ENCODE results near the gene KRTAP19-1. TPM values are rescaled to one million over a fixed set of nuclear protein-coding genes. Genes with fewer than 3 reads are reported as not detected.
A peak's percentile ranks its signal among the peaks of the same experiment; 100 is the strongest.
"Not testable (repeated sequence)": the region's sequence is repeated elsewhere in the genome, so short reads cannot be mapped to it uniquely, and the experiment has no call there.

Gene KRTAP19-1
- polyA plus RNA-seq (ENCODE audit: insufficient read length), result not detected

DNA sequence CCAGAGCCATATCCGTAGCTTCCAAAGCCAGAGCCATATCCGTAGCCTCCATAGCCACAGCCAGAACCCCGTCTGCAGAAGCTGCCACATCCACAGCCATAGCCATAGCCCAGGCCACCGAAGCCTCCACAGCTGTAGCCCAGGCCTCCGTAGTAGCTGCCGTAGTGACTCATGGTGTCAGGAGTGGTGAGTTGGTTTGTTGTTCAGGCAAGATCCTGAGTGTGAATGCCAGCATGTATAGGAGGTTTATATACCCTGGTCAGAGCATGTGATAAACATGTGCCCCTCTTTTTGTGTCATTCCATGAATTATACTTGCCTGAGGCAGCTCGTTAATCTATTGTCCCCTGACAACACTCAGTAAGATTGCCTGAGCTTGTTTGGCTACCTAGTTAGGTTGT is at the start of gene KRTAP19-1:
KRTAP19-1 (minus strand) TSS at position 223 of the 400 bp plus-strand sequence; CDS start at position 173, 50 bp downstream.
- DNase-seq, result no peak

DNA sequence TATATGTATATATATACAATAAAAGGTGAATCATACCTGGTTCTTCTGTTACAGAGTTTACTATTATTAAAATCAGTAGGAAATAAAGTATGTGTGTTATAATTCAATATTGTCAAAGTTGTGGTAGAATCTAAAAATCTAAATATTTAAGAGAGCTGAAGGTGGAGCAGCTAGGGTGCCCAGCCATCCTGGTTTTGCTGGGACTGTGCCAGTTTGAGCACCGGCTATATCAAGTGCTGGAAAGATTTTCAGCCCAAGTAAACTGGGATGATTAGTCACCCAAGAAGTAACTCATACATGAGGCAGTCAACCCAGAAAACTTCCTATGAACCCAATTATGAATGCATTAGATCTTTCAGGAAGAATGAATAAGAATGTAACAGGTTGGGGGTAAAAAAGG is 38.7 kb upstream of the KRTAP19-1 start:
- no peak for DNase-seq

DNA sequence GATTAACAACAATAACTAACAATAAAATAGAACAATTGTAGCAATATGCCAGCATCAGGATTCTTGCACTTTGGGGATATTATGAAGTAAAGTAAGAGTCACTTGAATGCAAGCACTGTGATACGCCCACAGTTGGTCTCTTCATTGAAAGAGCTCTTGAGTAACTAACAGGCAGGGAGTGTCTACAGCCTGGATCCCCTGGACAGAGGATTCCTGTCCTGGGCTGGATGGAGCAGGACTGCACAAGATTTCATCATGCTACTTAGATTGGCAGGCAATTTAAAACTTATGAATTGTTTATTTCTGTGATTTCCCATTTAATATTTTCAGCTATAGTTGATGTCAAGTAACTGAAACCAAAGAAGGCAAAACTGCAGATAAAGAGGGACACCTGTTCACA is 35.5 kb upstream of the KRTAP19-1 start:
- DNase-seq, result no peak

DNA sequence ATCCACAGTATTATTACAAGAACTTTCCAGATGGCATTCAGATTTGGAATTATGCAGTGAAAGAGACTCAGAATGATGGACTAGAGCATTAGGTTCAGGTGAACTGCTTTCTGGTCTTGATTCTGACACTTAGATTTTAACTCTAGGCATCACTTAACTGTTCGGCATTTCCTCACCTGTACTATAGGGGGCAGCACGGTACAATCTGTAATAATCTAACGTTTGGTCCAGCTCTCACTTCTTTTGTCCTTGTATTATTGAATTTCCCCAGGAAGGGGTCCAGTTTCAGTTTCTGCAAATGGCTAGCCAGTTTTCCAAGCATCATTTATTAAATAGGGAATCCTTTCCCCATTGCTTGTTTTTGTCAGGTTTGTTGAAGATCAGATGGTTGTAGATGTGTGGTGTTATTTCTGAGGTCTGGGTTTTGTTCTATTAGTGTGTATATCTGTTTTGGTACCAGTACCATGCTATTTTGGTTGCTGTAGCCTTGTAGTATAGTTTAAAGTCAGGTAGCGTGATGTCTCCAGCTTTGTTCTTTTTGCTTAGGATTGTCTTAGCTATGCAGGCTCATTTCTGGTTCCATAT is 25.5 kb upstream of the KRTAP19-1 start:
- not testable (repeated sequence) for DNase-seq

DNA sequence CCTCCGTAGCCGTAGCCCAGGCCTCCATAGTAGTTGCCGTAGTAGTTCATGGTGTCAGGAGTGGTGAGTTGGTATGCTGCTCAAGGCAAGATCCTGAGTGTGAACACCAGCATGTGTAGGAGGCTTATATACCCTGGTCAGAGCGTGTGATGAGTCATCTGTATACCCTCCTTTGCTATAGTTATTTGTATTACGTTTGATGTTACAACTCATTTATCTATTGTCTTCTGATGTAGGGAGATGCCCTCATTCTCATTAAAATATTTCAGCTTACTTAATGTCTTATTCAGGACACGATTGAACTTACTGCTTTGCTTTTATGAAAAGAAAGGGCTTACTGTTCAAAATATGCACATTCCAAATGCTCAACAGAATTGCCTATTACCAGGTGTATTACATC is 21.9 kb upstream of the KRTAP19-1 start, which contains the start of gene KRTAP19-5:
KRTAP19-5 (minus strand) TSS at position 101 of the 400 bp plus-strand sequence; CDS start at position 50, 51 bp downstream.
- DNase-seq, result no peak

DNA sequence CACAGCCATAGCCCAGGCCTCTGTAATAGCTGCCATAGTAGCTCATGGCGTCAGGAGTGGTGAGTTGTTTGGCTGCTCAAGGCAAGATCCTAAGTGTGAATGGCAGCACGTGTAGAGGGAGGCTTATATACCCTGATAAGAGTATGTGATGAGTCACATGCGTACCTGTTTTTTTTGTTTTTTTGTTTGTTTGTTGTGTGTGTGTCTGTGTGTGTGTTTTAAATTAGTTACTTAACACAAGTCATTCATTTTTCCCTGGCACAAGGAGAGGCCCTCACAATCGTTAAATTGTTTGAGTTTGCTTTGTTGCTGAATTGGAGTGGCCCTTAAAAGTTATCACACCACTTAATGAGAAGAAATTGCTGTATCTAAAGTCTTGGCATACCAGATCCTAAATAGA is 16.9 kb upstream of the KRTAP19-1 start, which contains the start of gene KRTAP19-4:
KRTAP19-4 (minus strand) TSS at position 101 of the 400 bp plus-strand sequence; CDS start at position 46, 55 bp downstream.
- no peak for DNase-seq

DNA sequence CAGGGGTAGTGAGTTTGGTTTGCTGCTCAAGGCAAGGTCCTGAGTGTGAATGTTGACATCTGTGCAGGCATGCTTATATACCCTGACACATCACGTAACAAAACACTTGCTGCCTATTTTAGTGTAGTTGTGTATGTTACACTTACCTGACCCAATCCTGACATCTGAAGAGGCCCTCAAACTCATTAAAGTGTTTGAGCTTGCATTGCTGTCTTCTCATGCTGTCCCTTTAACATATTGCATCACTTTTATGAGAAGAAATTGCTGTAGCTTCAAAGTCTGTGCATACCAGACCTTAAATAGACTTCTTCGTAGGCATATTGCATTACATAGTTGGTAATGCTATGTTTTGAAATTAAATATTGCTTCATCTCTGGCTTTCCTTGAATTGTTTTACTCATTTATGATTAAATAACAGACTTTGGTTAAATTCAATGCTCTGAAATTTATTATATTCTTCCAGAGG is 11.8 kb upstream of the KRTAP19-1 start, which contains the start of gene KRTAP19-3:
KRTAP19-3 (minus strand) TSS at position 51 of the 466 bp plus-strand sequence. CDS start 56 bp downstream, outside the sequence.
- no peak for DNase-seq

DNA sequence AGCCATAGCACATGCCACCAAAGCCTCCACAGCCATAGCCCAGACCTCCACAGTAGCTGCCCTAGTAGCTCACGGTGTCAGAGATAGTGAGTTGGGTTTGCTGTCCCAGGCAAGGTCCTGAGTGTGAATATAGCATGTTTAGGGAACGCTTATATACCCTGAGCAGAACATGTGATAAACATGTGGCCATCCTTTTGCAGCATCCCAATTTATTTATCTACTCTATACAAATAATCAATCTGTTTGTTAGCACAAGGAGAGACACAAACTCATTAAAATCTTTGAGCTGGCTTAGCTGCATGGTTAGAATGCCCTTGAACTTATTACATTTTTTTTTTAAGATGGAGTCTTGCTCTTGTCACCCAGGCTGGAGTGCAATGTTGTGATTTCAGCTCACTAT is 7.2 kb upstream of the KRTAP19-1 start, which contains the start of gene KRTAP19-2:
KRTAP19-2 (minus strand) TSS at position 101 of the 400 bp plus-strand sequence; CDS start at position 13, 88 bp downstream.
- no peak for DNase-seq

DNA sequence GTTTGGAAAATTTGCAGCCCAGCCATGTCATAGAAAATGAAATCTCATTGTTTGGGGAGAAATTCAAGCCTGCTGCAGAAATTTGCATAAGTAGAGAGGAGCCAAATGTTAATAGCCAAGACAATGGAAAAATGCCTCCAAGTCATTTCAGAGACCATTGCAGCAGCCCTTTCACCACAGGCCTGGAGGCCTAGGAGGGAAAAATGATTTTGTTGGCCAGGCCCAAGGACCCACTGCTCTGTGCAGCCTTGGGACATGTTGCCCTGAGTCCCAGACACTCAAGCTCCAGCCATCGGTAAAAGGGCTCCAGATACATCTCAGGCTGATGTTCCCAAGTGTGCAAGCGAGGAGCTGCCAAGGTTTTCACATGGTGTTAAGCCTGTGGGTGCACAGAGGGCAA is 6.0 kb upstream of the KRTAP19-1 start:
- DNase-seq, result no peak

DNA sequence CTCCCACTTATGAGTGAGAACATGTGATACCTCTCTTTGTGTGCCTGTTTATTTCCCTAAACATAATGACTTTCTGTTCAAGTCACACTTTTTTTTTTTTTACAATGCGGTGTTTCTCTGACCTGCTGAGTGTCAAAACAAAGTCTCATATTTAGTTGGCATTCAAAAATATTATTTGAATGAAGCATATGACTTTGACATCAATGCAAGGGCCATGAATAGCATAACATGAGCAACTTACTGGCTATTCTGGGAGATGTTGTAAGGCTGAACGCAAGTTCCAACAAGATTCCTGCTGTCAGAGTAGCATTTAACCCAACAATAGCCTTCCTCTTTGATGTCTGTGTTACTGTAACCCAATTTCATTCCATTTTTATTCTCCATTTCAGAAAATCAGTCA is 2.0 kb upstream of the KRTAP19-1 start:
- no peak for DNase-seq

DNA sequence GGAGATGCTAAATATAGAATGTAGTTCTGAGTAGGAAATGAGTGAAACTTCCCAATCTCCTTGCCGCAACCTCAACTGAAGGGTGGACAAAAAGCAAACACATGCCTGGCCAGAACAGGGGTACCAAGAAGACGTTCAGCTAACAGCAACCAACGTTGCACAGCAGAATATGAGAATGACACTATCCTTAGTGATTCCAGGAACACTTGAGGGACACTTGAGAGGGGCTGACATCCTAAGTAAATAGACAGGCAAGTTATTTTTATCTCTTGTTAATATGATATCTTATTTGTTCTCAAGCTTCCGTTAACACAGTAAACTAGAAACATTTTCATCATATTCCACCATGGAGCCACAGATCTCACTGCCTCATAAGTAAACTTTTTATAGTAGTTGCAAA is 908 bp downstream of the KRTAP19-1 start:
- DNase-seq, result no peak

DNA sequence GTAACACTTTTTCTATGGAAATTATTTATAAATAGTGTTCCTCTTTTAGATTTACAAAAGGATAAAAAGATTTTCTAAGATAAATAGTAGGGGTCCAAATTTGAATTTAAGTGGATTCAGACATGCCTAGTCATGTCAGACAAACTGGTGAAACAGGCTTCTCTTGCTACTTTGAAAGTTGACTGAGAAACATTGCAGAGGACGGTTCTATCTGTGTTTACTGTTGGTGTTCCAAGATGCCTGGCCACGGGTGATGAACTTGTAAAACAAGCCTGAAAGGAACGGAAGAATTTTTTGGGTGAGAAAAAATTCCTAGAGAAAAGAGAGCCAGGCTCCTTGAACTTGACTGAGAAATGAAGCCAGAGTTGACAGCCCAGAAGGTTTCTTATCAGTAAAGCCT is 2.2 kb downstream of the KRTAP19-1 start:
- no peak for DNase-seq

DNA sequence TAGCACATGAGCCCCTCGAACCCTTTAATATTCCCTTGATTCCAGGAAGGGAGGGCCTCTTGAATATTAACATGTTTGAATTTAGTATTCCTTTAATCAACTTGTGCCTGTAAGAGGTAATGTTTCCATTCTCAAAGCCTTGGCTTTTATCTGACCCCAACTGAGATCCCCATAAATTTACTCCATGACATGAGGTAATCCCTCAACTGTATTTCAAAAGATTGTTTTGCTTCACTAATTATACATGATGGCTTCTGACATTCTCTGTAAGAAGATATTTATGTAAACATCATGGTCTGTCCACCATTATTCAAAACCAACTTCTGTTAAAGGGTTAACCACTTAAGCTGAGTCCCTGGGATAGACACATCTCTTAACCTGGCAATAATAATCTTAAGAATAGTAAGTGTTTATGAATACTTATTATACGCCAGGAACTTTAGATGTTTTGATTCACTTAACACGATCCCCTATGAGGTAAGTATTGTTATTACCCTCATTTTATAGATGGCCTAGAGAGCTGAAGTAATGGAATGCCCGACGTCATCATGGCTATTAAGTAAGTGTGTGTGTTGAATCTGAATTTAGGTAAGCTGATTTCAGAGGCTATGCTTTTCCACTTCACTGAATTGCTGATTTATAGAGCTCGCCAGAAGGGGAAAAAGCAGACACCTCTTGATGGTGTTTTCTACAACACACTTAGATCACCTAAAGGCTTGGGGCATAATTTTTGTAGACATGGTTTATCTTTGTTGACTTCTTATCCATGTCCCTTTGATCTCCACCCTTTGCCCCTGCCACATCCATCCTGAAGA is 11.1 kb downstream of the KRTAP19-1 start:
- no peak for DNase-seq

DNA sequence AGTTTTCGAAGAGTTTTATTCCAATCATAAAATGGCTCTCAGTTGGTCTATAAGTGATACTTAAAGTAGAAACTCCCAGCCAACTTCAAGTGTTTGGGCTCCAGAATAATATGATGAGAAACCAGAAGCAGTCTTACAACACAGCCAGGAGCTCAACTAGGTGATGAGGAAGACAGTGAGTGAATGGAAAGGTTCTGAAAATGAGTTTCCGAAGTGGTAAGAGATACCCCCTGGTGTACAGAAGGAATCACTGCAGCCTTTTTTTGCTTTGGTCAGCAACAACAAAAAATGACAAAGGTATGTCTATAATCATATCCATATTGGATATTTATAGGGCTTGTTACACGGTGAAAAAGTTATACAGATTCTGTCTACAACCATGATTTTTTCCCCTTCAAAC is 16.5 kb downstream of the KRTAP19-1 start:
- no peak for DNase-seq

DNA sequence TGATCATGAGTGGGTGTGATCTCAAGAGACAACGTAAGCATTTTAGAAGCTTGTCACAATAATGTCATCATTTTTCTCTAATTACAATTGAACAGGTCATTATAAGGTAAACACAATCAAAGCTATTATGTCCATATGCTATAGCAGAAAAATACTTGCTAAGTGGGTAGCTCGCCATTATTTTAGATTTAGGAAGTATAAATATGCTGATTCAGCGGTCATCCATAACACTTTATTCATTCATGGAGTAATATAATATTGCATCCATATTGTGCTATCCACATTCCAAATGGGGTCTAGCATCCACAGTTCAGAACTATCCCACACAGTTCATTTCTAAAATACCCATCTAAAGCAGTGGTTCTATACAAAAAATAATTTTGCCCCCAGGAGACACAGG is 31.7 kb downstream of the KRTAP19-1 start:
- DNase-seq, result no peak

DNA sequence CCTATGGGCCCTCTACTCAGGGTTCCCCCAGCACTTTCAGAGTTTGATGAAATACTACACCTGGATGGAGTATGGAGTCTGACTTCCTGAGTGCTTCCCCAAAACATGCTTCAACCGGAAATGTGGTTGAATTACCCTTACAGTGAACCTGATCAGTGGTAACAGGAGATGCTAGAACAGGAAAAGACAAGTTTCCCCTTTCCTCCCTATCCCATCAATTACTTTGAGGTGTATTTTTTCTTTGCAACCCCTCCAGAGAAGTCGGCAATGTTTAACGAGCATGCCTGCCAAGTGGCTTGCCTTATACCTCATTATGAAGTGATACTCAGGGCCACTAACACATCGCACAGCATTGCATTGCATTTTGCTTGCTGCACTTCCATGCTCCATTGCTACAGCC is 33.1 kb downstream of the KRTAP19-1 start:
- no peak for DNase-seq

DNA sequence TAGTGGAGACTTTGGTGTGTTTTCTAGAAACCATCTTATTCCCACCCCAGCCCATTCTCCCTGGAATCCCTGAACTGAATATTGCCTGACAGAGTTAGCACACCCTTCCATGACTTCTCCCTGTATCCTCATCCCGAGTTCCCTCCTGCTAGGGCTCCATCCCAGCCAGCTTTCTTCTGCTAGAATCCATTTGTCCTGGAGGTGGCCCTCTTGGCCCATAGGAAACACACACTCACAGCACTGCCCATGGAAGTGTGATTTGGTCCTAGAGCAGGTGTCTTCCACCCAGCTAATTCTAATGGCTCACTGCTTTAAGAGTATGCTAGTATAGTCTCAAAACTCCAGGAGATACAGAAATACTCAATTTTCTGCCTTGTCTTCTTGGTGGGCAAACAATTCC is 36.0 kb downstream of the KRTAP19-1 start:
- no peak for DNase-seq

DNA sequence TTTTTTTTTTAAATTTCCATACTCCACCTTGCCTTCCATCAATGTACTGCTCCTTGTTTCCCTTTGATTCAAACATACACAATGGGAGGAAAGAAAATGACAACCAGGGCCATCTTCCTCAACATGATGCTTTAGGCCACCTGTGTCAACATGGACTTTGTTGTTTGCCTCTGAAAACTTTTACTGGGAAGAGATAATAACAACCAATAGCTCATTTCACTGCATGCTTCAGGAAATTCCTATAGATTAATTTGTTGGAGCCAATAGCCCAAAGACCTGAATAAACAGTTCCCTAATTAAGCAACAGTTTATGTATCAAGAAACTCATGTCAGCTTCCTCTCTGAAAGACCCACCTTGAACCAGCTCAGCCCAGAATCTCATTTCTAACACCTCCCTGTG is 36.9 kb downstream of the KRTAP19-1 start:
- DNase-seq, result no peak

DNA sequence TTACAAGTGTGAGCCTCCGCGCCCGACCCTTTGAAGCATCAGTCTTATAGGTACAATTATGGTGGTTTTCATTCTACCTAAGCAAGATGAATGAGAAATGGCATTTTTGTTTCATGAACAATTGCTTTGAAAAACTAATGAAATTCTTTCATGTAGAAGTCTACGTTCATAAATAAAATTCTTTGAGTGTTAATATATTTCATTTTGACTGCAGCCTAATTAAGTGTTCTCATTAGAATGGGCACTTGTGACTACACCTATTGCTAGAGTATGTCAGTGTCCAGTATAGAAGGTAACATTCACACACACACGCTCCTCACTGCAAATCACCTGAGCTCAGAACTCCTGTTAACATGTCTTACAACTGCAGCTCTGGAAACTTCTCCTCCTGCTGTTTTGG is 40.2 kb downstream of the KRTAP19-1 start, which contains the start of gene KRTAP15-1:
KRTAP15-1 (plus strand) TSS at position 301 of the 400 bp plus-strand sequence; CDS start at position 354, 53 bp downstream.
- no peak for DNase-seq

DNA sequence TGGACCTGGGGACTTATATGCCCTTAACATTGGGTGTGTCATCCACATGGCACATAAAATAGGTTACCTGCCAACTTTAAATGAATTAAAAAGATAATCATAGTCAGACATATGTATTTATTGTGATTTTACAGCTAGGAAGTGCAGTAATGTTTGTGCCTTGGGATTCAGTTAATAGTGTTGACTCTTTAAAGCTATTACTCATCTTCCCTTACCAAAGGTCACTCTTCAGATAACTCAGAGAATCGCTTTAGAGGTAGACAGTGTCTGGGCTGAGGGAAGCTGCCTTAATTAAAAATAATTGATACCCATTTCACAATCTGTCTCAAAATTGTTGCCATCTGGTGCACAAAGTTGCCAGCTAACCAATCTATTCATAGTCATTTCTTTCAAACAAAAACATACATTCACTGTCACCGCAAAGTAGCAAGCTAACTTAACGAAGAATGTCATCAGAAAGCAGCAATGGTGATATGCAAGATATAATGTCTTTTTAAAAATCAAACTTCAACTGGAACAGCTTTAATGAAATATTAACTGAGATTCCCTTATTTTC is 43.1 kb downstream of the KRTAP19-1 start:
- DNase-seq, result no peak

DNA sequence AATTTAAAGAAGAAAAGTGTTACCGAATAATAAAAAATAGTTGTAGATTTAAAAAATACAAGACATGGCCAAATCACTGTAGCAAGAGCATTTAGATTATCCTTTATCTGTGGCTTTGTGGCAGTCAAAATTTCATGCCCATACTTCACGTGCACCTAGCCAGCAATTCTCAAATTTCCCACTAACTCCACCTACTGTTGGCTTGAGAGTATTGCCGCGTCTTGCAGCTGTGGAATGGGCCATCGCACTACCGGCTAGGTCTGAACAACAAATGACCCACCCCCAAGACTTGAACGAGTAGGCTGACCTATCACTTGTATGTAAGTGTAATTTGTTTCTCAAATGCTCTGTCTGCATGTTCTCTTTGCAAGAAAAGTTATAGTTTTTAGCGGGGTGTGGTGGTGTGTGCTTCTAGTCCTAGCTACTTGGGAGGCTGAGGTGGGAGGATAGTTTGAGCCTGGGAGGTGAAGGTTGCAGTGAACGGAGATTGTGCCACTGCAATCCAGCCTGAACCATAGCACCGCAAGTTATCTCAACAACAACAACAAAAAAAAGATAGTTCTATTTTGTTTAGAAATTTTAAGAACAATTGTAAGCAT is 46.0 kb downstream of the KRTAP19-1 start:
- peak; percentile 13 for DNase-seq

DNA sequence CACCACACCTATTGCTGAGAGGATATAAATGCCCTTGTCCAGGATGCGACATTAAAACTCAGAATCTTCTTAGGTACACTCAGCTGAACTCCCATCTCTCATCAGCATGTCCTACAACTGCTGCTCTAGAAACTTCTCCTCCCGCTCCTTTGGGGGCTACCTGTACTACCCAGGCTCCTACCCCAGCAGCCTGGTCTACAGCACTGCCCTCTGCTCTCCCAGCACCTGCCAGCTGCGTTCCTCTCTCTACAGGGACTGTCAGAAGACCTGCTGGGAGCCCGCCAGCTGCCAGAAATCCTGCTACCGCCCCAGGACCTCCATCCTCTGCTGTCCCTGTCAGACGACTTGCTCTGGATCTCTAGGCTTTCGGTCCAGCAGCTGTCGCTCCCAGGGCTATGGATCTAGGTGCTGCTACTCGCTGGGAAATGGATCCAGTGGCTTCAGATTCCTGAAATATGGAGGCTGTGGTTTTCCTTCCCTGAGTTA is 50.0 kb downstream of the KRTAP19-1 start, which contains the start of gene KRTAP13-4:
KRTAP13-4 (plus strand) TSS at position 51 of the 486 bp plus-strand sequence; CDS start at position 107, 56 bp downstream.
- no peak for DNase-seq

Measured in hindlimb muscle (tissue), 1 donor.